Activated T-cell treated with anti-CD3 and anti-CD28 coated beads for 48 hours (primary cell): Measurements from ENCODE around the gene LSM14B.
"Not testable (repeated sequence)": the region's sequence is repeated elsewhere in the genome, so short reads cannot be mapped to it uniquely, and the experiment has no call there.

ENCODE experiments used
- DNase-seq: peaks from one replicate; pipeline ENCODE4 v3.0.0-alpha.2; 2020; ENCODE audit warnings: low read depth

Gene LSM14B

GRCh38 chr20:62146019-62146755 lies 23.9 kb downstream of the LSM14B start:
- no peak for DNase-seq

DNA sequence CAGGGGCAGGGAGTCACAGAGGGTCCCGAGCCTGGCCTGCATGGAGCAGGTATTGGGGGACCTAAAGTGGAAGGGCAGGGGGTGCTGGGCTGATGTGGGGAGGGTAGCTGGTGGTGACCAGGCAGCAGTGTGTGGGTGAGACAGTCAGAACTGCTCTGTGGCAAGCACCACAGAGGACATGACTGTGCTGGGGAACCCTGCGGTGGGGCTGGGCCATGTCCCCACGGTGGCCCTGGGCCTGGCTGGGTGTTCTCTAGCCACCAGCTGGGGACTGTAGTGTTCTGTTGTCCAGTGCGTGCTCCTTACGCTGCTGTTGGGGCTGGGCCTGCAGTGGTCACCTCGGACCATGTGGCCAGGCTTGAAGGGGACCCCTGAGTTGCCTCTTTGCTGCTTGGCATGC lies 24.9 kb downstream of the LSM14B start:
- no peak for DNase-seq

DNA sequence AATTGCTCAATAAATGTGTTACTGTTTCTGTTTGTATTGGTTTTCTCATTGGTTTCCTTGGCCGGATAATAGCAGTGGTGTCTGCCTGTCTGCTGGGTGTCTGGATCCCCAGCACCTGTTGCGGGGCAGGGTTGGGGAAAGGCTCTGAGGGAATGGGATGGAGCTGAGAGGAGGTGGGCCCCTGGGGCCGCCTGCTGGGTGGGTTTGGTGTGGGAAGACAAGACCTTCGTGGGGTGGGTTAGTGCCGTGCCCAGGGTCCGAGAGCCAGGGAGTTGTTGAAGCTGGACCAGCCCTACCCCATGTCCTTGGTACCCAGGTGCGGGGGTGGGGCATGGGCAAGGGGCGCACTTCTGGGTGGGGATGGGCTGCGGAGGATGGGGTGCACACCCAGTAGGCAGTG lies 25.3 kb downstream of the LSM14B start:
- DNase-seq, result no peak

GRCh38 chr20:62148383-62148782 lies 26.1 kb downstream of the LSM14B start:
- not testable (repeated sequence) for DNase-seq

DNA sequence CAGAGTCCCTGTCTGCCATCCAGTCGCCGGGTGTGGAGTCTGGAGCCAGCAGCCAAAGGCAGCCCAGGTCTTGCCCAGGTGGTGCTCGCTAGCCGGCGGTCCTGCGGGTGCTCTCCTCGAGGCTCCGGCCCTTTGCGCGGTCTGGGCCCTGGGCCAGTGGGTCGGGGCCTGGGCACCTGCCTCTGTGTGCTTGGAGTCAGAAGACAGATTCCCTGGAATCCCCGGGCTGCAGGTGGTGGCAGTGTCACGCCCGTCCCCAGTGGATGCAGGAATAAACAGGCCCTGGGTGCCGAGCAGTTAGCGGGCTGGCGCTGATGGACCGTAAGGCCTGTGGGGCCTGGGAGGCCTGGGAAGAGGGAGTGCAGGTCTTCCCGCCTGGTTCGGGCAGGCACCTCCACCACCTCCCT lies 26.6 kb downstream of the LSM14B start:
- DNase-seq, result no peak

- no peak for DNase-seq
Measured at GRCh38 chr20:62149532-62150309, 27.4 kb downstream of the LSM14B start.

GRCh38 chr20:62150310-62150575 lies 28.0 kb downstream of the LSM14B start:
- no peak for DNase-seq

DNA sequence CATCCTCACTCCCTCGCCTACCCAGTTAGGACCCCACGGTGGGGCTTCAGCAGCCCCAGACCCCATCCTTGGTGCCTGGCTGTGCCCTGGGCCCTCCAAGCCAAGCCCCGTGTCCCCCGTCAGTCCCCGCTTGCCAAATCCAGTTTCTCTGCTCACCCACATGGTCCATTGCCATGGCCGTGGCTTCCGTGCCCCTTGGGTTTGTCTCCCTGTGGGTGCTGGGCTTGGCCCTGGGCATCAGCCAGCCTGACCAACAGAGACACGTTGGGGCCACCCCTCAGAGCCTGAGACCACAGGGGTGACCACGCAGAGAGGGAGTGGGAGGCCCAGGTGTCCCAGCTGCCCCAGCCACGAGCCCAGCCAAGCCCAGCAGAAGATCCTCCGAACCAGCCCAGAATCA lies 28.9 kb downstream of the LSM14B start:
- DNase-seq, result no peak

DNA sequence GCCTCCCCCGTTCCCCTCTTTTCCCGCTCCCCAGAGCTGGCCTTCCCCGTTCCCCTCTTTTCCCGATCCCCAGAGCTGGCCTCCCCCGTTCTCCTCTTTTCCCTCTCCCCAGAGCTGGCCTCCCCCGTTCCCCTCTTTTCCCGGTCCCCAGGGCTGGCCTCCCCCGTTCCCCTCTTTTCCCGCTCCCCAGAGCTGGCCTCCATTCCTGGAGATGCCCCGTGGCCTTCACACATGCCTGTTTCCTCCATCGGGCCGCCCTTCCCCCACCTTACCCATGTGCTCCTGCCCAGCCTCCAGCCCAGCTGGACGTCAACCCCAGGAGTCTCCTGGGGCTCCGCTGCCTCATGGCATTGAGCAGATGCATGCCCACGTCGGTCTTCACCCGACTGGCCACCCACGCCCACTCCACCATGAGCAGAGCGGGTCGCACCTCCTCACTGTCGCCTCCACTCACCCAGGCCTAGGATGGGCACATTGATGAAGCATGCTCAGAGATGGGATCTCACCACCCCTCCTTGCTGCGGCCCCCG lies 29.6 kb downstream of the LSM14B start:
- DNase-seq, result no peak

DNA sequence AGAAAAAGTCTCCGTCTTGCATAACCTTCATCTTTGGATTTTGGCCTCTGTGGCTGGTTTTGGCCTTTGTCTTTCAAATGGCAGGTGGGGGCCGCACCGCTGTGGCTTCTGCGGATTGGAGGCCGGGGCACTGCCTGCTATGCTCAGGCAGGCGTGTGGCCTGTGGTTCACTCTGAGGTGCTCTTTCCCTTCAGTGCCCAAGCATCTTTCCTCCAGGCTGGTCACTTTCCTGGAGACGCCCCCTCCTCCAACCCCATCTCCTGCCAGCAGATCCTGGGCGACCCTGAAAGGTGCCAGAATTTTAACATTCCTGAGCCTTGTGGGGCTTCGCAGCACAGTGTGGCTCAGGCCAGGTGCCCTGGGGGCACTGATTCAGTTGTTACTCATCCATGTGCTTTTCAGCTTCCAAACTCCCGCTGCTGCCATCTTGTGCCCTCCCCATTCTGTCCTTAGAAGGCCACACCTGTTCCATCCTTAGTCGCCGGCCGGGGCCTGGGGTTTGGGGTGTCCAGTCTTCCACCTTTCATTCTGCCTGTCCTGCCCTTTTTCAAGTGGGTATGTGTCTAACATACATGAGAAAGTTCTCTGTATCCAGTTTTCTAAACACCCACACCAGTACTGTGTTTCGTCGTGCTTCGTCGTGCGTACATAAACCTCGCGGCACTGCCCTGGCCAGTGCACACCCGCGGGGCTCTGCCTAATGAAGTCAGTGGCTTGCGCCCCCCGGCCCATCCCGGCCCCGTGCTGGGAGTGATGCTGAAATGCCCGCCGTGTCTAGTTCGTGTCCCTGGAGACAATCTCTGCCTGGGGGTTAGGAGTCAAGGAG lies 33.4 kb downstream of the LSM14B start:
- DNase-seq, result no peak

- no peak for DNase-seq
Measured at GRCh38 chr20:62156254-62156556, 33.9 kb downstream of the LSM14B start.

- DNase-seq, result peak; percentile 75
Measured at GRCh38 chr20:62156592-62157386, 34.5 kb downstream of the LSM14B start.

- no peak for DNase-seq
Measured at GRCh38 chr20:62157387-62158087, 35.3 kb downstream of the LSM14B start.

DNA sequence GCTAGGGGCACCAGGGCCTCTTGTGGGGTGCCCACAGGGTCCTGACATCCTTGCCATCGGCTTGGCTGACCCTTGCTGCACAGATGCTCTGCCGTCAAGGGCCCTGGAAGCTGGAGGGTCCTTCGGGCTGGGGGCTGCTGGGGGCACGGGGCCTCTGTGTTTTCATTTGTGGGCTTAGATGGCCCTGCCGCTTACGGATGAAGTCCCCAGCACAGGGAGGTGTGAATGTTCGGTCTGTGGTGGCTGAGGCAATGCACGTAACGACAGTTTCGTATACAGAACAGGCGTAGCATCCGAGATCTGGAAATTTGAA lies 35.8 kb downstream of the LSM14B start:
- no peak for DNase-seq

DNA sequence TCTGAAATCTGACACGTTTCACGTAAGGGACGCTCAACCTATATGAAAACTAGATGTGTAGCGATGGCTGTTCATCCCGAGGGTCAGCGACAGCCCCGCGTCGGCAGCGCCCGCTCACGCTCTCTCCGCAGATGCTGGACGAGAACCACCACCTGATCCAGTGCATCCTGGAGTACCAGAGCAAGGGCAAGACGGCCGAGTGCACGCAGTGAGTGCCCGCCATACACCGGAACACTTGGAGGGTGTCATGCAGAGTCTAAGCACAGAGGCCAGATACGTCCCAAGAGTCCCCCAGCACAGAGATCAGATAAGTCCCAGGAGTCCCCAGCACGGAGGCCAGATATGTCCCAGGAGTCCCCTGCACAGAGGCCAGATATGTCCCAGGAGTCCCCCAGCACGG lies 36.3 kb downstream of the LSM14B start:
- no peak for DNase-seq

GRCh38 chr20:62159052-62159451 lies 36.8 kb downstream of the LSM14B start:
- no peak for DNase-seq

DNA sequence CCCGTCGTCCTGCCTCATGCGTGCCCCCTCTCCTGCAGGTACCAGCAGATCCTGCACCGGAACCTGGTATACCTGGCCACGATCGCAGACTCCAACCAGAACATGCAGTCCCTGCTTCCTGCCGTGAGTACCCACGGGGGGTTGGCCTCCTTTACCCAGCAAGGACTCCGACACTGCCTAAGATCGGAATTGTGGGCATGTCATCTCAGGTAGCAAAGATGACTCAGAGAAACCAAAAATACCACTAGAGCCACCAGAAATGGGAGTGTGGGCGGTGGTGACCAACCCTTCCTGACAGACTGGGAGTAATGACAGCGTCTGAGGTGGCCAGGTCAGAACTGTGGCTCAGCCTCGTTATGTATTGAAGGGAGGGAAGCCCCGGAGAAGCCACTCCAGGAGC lies 37.6 kb downstream of the LSM14B start:
- peak; percentile 73 for DNase-seq

DNA sequence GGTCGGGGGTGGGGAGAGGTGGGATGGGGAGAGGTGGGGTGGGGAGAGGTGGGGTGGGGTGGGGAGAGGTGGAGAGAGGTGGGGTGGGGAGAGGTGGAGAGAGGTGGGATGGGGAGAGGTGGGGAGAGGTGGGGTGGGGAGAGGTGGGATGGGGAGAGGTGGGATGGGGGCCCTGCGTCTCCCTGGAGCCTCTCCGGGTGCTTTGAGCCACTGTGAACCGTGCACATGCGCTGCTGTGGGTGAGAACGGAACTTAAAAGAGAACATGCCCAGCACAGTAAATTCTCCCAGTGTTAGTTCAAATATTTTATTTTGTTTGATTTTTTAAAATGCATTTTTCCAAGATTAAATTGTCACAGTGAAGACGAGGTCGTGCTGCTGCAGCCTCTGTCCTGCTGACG lies 38.0 kb downstream of the LSM14B start:
- no peak for DNase-seq

DNA sequence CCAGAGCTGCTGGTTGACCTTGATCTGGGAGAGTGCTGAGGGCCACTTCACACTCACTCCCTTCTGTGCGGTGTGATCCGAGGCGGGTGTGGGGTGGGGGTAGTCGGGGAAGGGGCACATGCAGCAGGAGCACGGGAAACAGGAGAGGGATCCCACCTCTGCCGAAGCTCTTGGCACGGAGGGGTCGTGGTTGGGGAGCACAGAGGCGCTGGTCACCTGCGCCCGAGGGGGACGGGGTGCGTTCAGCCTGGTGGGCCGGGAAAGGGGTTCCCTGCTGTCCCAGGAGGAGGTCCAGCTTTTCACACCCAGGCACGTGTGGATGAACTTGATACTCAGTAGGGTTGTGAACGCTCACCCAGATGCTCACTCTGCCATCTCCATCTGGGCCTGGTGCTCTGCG lies 38.6 kb downstream of the LSM14B start:
- DNase-seq, result no peak

- no peak for DNase-seq
Measured at GRCh38 chr20:62161347-62161746, 39.1 kb downstream of the LSM14B start.

- no peak for DNase-seq
Measured at GRCh38 chr20:62162765-62163484, 40.6 kb downstream of the LSM14B start.
